Activated naive CD4-positive, alpha-beta T cell treated with anti-CD3 and anti-CD28 coated beads for 36 hours (primary cell): ENCODE measurements around the gene RBX1. TPM values are rescaled to one million over a fixed set of nuclear protein-coding genes. Genes with fewer than 3 reads are reported as not detected.
A peak's percentile ranks its signal among the peaks of the same experiment; 100 is the strongest.

Source experiments
- CTCF ChIA-PET: fragments of 350-600 bp; sonication (Branson Sonifier 250); formaldehyde crosslinking; loops from one replicate; lab custom pipeline; 2021; ENCODE audit warnings: antibody characterized with exemption; lab: Charles Lee
- DNase-seq: peaks from one replicate; pipeline ENCODE4 v3.0.0-alpha.2; 2020
- H3K27ac Mint-ChIP-seq: one replicate; pipeline ENCODE4 v1.8.0; 2021; ENCODE audit warnings: mild to moderate bottlenecking, mixed read lengths
- H3K27me3 Mint-ChIP-seq: one replicate; pipeline ENCODE4 v1.8.0; 2021; ENCODE audit warnings: low read depth, mixed read lengths
- H3K36me3 Mint-ChIP-seq: one replicate; pipeline ENCODE4 v1.8.0; 2021; ENCODE audit warnings: low read depth, mixed read lengths
- H3K4me1 Mint-ChIP-seq: one replicate; pipeline ENCODE4 v1.8.0; 2021; ENCODE audit warnings: low read depth, mixed read lengths
- H3K4me3 Mint-ChIP-seq: one replicate; pipeline ENCODE4 v1.8.0; 2021; ENCODE audit warnings: mild to moderate bottlenecking, moderate library complexity, mixed read lengths
- H3K9me3 Mint-ChIP-seq: one replicate; pipeline ENCODE4 v1.8.0; 2021; ENCODE audit warnings: mixed read lengths
- intact Hi-C: fragments of 100-400 bp; cut with micrococcal nuclease; formaldehyde crosslinking; loops from one replicate; pipeline ENCODE4 v1.15.1; 2023
- total RNA-seq, 2 experiments: library from RNA; stranded (reverse); gene quantifications; one replicate each; pipeline ENCODE4 v1.2.3, GENCODE V29; 2021

Gene RBX1
- total RNA-seq, 2 experiments from 2014 or later: 90.1 to 93.3 TPM

- DNase-seq: no peak
- peak overlapping the region; percentile 98 for H3K27ac Mint-ChIP-seq
- CTCF ChIA-PET: interaction anchor here (0.6 to 0.8 kb wide), 3 partner anchors 193 to 959 kb away, joined by 3 to 4 read pairs (median 3); no protein-coding TSS in a partner anchor
- no peaks in the 10 kb centered on the region for H3K27me3 Mint-ChIP-seq
- intact Hi-C loops: loop anchor here (1.0 to 2.0 kb wide), 10 partner anchors 70 to 637 kb away; partner anchors contain the start of genes ACO2, L3MBTL2, PHF5A and PMM1
- H3K9me3 Mint-ChIP-seq: no peaks in the 10 kb centered on the region
- H3K4me3 Mint-ChIP-seq: peak overlapping the region; percentile 93
- peaks cover 13% of the 10 kb centered on the region for H3K36me3 Mint-ChIP-seq
- peaks cover 23% of the 10 kb centered on the region for H3K4me1 Mint-ChIP-seq
Observed at GRCh38 chr22:40951795-40952605, 822 bp downstream of the RBX1 start.

- no peaks in the 10 kb centered on the region for H3K27me3 Mint-ChIP-seq
- peak overlapping the region; percentile 7 for H3K27ac Mint-ChIP-seq
- H3K4me3 Mint-ChIP-seq: no peak overlapping the region
- no peaks in the 10 kb centered on the region for H3K9me3 Mint-ChIP-seq
- no peak for DNase-seq
- intact Hi-C loops: no loop called here
- CTCF ChIA-PET: no interaction called here
- peaks cover 24% of the 10 kb centered on the region for H3K4me1 Mint-ChIP-seq
- peaks cover 20% of the 10 kb centered on the region for H3K36me3 Mint-ChIP-seq
Observed at GRCh38 chr22:40953471-40953870, 2.3 kb downstream of the RBX1 start.

GRCh38 chr22:40954113-40954512, 2.9 kb downstream of the RBX1 start:
- H3K36me3 Mint-ChIP-seq: peaks cover 22% of the 10 kb centered on the region
- no peak overlapping the region for H3K4me3 Mint-ChIP-seq
- CTCF ChIA-PET: no interaction called here
- no peaks in the 10 kb centered on the region for H3K9me3 Mint-ChIP-seq
- no peak for DNase-seq
- no peak overlapping the region for H3K27ac Mint-ChIP-seq
- peaks cover 24% of the 10 kb centered on the region for H3K4me1 Mint-ChIP-seq
- H3K27me3 Mint-ChIP-seq: no peaks in the 10 kb centered on the region
- intact Hi-C loops: no loop called here

GRCh38 chr22:40955571-40955970, 4.4 kb downstream of the RBX1 start:
- H3K9me3 Mint-ChIP-seq: no peaks in the 10 kb centered on the region
- no peak overlapping the region for H3K4me3 Mint-ChIP-seq
- H3K27me3 Mint-ChIP-seq: no peaks in the 10 kb centered on the region
- no peak for DNase-seq
- CTCF ChIA-PET: no interaction called here
- H3K27ac Mint-ChIP-seq: no peak overlapping the region
- intact Hi-C loops: no loop called here
- peaks cover 26% of the 10 kb centered on the region for H3K4me1 Mint-ChIP-seq
- peaks cover 25% of the 10 kb centered on the region for H3K36me3 Mint-ChIP-seq

- H3K27me3 Mint-ChIP-seq: no peaks in the 10 kb centered on the region
- no peak for DNase-seq
- peaks cover 25% of the 10 kb centered on the region for H3K36me3 Mint-ChIP-seq
- peaks cover 23% of the 10 kb centered on the region for H3K4me1 Mint-ChIP-seq
- H3K9me3 Mint-ChIP-seq: no peaks in the 10 kb centered on the region
- H3K27ac Mint-ChIP-seq: no peak overlapping the region
- no peak overlapping the region for H3K4me3 Mint-ChIP-seq
- CTCF ChIA-PET: interaction anchor here (0.6 kb wide), 1 partner anchor 408 kb away, joined by 3 read pairs; no protein-coding TSS in a partner anchor
- intact Hi-C loops: no loop called here
Observed at GRCh38 chr22:40957601-40958000, 6.4 kb downstream of the RBX1 start.

- Mint-ChIP-seq H3K4me3 (no peak overlapping the region), H3K36me3 (peaks cover 28% of the 10 kb centered on the region), H3K9me3 (no peaks in the 10 kb centered on the region), H3K4me1 (peaks cover 16% of the 10 kb centered on the region), H3K27ac (no peak overlapping the region), H3K27me3 (no peaks in the 10 kb centered on the region)
- no peak for DNase-seq
- CTCF ChIA-PET: interaction anchor here (0.6 kb wide), 1 partner anchor 407 kb away, joined by 3 read pairs; no protein-coding TSS in a partner anchor
- intact Hi-C loops: no loop called here
Observed at GRCh38 chr22:40958299-40958698, 7.1 kb downstream of the RBX1 start.

- H3K4me1 Mint-ChIP-seq: peaks cover 6% of the 10 kb centered on the region
- CTCF ChIA-PET: no interaction called here
- intact Hi-C loops: no loop called here
- H3K27ac Mint-ChIP-seq: no peak overlapping the region
- no peaks in the 10 kb centered on the region for H3K9me3 Mint-ChIP-seq
- H3K36me3 Mint-ChIP-seq: peaks cover 25% of the 10 kb centered on the region
- H3K27me3 Mint-ChIP-seq: no peaks in the 10 kb centered on the region
- no peak overlapping the region for H3K4me3 Mint-ChIP-seq
- no peak for DNase-seq
Observed at GRCh38 chr22:40960145-40960544, 9.0 kb downstream of the RBX1 start.

- peaks cover 26% of the 10 kb centered on the region for H3K36me3 Mint-ChIP-seq
- intact Hi-C loops: no loop called here
Observed at GRCh38 chr22:40965936-40966725, 15.0 kb downstream of the RBX1 start.

GRCh38 chr22:40966726-40967085, 15.5 kb downstream of the RBX1 start:
- H3K4me3 Mint-ChIP-seq: no peak overlapping the region
- H3K36me3 Mint-ChIP-seq: peaks cover 26% of the 10 kb centered on the region
- CTCF ChIA-PET: interaction anchor here (0.6 kb wide), 1 partner anchor 12 kb away, joined by 4 read pairs; no protein-coding TSS in a partner anchor
- no peak overlapping the region for H3K27ac Mint-ChIP-seq
- H3K4me1 Mint-ChIP-seq: peaks cover 8% of the 10 kb centered on the region
- H3K27me3 Mint-ChIP-seq: no peaks in the 10 kb centered on the region
- intact Hi-C loops: no loop called here
- no peaks in the 10 kb centered on the region for H3K9me3 Mint-ChIP-seq
- DNase-seq: no peak

More at GRCh38 chr22:40965936-40966725, 15.0 kb downstream of the RBX1 start:
- CTCF ChIA-PET: no interaction called here
- H3K4me1 Mint-ChIP-seq: peaks cover 8% of the 10 kb centered on the region
- no peak overlapping the region for H3K4me3 Mint-ChIP-seq
- no peaks in the 10 kb centered on the region for H3K27me3 Mint-ChIP-seq
- peak overlapping the region; percentile 58 for H3K27ac Mint-ChIP-seq
- H3K9me3 Mint-ChIP-seq: no peaks in the 10 kb centered on the region
- DNase-seq: no peak

- peaks cover 27% of the 10 kb centered on the region for H3K36me3 Mint-ChIP-seq
- CTCF ChIA-PET: interaction anchor here (0.6 kb wide), 2 partner anchors 12 to 57 kb away, joined by 4 read pairs; no protein-coding TSS in a partner anchor
Observed at GRCh38 chr22:40967111-40967760, 16.1 kb downstream of the RBX1 start.

GRCh38 chr22:40972587-40972986, 21.4 kb downstream of the RBX1 start:
- H3K36me3 Mint-ChIP-seq: peaks cover 12% of the 10 kb centered on the region
- H3K9me3 Mint-ChIP-seq: no peaks in the 10 kb centered on the region
- intact Hi-C loops: no loop called here
- no peak overlapping the region for H3K4me3 Mint-ChIP-seq
- peaks cover 3% of the 10 kb centered on the region for H3K4me1 Mint-ChIP-seq
- no peak for DNase-seq
- H3K27ac Mint-ChIP-seq: no peak overlapping the region
- CTCF ChIA-PET: interaction anchor here (1.0 kb wide), 1 partner anchor 265 kb away, joined by 3 read pairs; no protein-coding TSS in a partner anchor
- H3K27me3 Mint-ChIP-seq: no peaks in the 10 kb centered on the region

More at GRCh38 chr22:40967111-40967760, 16.1 kb downstream of the RBX1 start:
- H3K9me3 Mint-ChIP-seq: no peaks in the 10 kb centered on the region
- peaks cover 8% of the 10 kb centered on the region for H3K4me1 Mint-ChIP-seq
- H3K4me3 Mint-ChIP-seq: no peak overlapping the region
- H3K27me3 Mint-ChIP-seq: no peaks in the 10 kb centered on the region
- intact Hi-C loops: no loop called here
- no peak overlapping the region for H3K27ac Mint-ChIP-seq
- no peak for DNase-seq

- H3K36me3 Mint-ChIP-seq: peaks cover 12% of the 10 kb centered on the region
- intact Hi-C loops: no loop called here
- CTCF ChIA-PET: interaction anchor here (1.0 kb wide), 1 partner anchor 264 kb away, joined by 3 read pairs; no protein-coding TSS in a partner anchor
- H3K27me3 Mint-ChIP-seq: no peaks in the 10 kb centered on the region
- no peak overlapping the region for H3K4me3 Mint-ChIP-seq
- no peak overlapping the region for H3K27ac Mint-ChIP-seq
- DNase-seq: no peak
- H3K4me1 Mint-ChIP-seq: peaks cover 3% of the 10 kb centered on the region
- no peaks in the 10 kb centered on the region for H3K9me3 Mint-ChIP-seq
Observed at GRCh38 chr22:40973144-40973543, 22.0 kb downstream of the RBX1 start.
